MM.1S (cell line): Measurements from ENCODE around the gene VDAC1.

Source experiments
- EZH2phosphoT487 ChIP-seq: fragments of 300-600 bp; sonication (generic); IDR thresholded peaks from 2 replicates; pipeline ENCODE4 v1.6.1; 2018; ENCODE audit warnings: antibody characterized with exemption, low read length
- TF ChIP-seq, protein P1 (sequence below): fragments of 300-600 bp; sonication (generic); IDR thresholded peaks from 2 replicates; pipeline ENCODE4 v1.5.1; 2016; ENCODE audit warnings: antibody characterized with exemption, low read length, mixed read lengths

DNA sequence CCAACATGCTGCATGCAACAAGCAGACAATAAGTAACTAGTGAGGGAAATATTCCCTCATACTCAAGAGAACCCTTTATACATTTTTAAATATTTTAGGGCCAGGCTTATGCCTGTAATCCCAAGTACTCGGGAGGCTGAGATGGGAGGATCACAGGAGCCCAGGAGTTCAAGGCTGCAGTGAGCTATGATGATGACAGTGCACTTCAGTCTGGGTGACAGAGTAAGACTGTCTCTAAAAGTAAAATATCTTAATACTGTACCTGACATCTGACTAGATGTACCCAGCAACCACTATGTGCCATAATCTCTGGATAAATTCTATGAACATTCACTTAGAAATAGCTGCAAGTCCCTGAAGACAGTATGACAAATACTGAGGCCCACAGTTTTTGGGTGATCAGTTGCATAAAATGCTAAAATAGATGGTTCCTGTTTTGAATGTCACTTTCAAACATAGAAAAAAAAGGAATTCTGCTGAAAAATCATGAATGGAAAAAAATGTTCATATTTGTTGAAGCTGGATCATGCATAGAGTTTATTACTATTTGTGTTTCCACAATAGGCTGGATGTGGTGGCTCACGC, 34.4 kb downstream of the VDAC1 start:
- TF ChIP-seq, protein P1, sequence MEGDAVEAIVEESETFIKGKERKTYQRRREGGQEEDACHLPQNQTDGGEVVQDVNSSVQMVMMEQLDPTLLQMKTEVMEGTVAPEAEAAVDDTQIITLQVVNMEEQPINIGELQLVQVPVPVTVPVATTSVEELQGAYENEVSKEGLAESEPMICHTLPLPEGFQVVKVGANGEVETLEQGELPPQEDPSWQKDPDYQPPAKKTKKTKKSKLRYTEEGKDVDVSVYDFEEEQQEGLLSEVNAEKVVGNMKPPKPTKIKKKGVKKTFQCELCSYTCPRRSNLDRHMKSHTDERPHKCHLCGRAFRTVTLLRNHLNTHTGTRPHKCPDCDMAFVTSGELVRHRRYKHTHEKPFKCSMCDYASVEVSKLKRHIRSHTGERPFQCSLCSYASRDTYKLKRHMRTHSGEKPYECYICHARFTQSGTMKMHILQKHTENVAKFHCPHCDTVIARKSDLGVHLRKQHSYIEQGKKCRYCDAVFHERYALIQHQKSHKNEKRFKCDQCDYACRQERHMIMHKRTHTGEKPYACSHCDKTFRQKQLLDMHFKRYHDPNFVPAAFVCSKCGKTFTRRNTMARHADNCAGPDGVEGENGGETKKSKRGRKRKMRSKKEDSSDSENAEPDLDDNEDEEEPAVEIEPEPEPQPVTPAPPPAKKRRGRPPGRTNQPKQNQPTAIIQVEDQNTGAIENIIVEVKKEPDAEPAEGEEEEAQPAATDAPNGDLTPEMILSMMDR = no peak
- no peak for TF ChIP-seq EZH2phosphoT487
